ENCODE results near the gene SLC38A10. TPM values are rescaled to one million over a fixed set of nuclear protein-coding genes. Genes with fewer than 3 reads are reported as not detected.

Gene SLC38A10
- total and polyA plus RNA-seq, 4 experiments from 2014 or later: 49.0 to 113 (median 90.7) TPM

DNA sequence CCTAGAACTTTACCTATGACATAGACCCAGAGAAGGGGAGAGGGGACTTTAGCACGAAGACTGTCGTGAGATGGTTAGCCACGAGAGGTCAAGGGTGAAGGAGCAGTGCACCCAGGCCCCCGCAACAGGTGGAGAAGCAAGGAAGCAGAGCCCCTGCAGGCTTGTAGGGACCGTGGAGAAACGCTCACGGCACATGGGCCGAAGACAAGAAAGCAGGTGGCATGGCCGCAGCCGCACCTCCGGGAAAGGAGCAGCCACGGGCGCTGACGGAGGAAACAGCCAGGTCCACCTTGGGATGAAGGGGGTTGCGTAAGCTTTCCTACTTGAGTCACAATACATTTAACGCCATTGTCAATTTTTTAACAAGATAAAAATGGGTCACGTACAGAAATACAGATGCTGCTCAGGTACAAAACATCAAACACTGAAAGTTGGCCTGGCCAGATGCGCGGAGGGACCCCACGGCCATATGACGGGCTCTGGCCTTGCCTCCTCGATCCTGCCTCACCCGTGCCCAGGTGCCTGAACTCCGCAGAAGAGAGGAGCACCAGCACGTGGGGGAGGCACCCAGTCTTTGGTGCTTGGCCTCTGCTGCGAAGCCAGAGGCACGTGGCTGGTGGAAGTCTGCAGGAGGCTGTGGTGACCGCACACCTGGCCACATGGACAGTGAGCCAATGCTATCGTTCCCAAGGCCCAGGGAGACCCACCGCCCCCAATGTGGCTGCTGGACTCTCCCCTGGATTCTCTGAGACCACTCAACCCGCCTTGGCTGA, 21.2 kb downstream of the SLC38A10 start:
- ChIA-PET POLR2A (ENCODE audit: partially characterized antibody) (no interaction called here), CTCF (ENCODE audit: partially characterized antibody) (no interaction called here)
- DNase-seq: no peak
- Mint-ChIP-seq H3K27ac (peak overlapping the region in 1 of 7 donors; percentile 3), H3K4me3 (peak overlapping the region in 1 of 8 donors; percentile 41), H3K36me3 (peaks cover 21 to 59% of the 10 kb centered on the region in 2 donors), H3K4me1 (peaks cover 0 to 14% (median 5%) of the 10 kb centered on the region in 4 donors), H3K27me3 (no peaks in the 10 kb centered on the region), H3K9me3 (no peaks in the 10 kb centered on the region)
- Histone ChIP-seq H3K27ac (ENCODE audit: low read depth, low read length) (no peak overlapping the region), H3K27me3 (ENCODE audit: insufficient read depth, low read length) (no peaks in the 10 kb centered on the region), H3K9me3 (ENCODE audit: control insufficient read depth in 1 of 2, low read length in 2 of 2) (no peaks in the 10 kb centered on the region), H3K4me3 (ENCODE audit: low read length in 2 of 2) (no peak overlapping the region), H3K4me1 (ENCODE audit: insufficient read depth, low read length) (no peaks in the 10 kb centered on the region), H3K36me3 (ENCODE audit: insufficient read depth, low read length) (peaks cover 76% of the 10 kb centered on the region)
- intact Hi-C loops (cut with micrococcal nuclease): no loop called here

- H3K9me3 ChIP-seq (ENCODE audit: control insufficient read depth in 1 of 2, low read length in 2 of 2): no peaks in the 10 kb centered on the region
- no peak overlapping the region for H3K4me3 ChIP-seq (ENCODE audit: low read length in 2 of 2)
- H3K4me1 ChIP-seq (ENCODE audit: insufficient read depth, low read length): no peaks in the 10 kb centered on the region
- CTCF ChIA-PET (ENCODE audit: partially characterized antibody): no interaction called here
- POLR2A ChIA-PET (ENCODE audit: partially characterized antibody): no interaction called here
- H3K36me3 ChIP-seq (ENCODE audit: insufficient read depth, low read length): peaks cover 75% of the 10 kb centered on the region
- intact Hi-C loops (cut with micrococcal nuclease): no loop called here
- Mint-ChIP-seq H3K27me3 (no peaks in the 10 kb centered on the region), H3K4me3 (peak overlapping the region in 3 of 8 donors; percentile 46 to 73 (median 53)), H3K9me3 (no peaks in the 10 kb centered on the region), H3K36me3 (peaks cover 30 to 64% of the 10 kb centered on the region in 2 donors), H3K4me1 (peaks cover 0 to 17% (median 6%) of the 10 kb centered on the region in 4 donors), H3K27ac (peak overlapping the region in 5 of 7 donors; percentile 52 to 88 (median 70))
- DNase-seq: no peak
- no peaks in the 10 kb centered on the region for H3K27me3 ChIP-seq (ENCODE audit: insufficient read depth, low read length)
- no peak overlapping the region for H3K27ac ChIP-seq (ENCODE audit: low read depth, low read length)
These were observed 22.5 kb downstream of the SLC38A10 start for GRCh38 chr17:81272616-81273015.

DNA sequence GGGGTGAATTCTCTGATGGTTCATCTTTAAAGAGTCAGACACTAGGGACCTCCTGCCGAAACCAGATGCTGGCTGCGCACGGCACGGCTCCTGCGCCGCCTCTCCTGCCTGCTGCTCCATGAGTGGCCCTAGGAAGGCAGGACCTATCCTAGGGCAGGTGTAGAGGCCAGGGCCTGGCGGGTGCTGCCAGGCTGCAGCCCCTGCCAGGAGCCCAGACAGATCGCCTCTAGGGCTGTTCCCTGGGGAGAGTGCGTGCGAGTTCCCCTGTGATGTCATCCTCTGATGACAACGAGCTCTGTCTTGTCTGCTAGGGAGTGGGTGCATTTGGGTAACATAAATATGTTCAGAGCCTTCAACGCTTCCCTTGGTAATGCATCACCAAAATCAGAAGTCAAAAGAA, 23.9 kb downstream of the SLC38A10 start:
- Mint-ChIP-seq H3K27ac (no peak overlapping the region), H3K36me3 (peaks cover 38 to 64% of the 10 kb centered on the region in 2 donors)
- CTCF ChIA-PET (ENCODE audit: partially characterized antibody): no interaction called here

DNA sequence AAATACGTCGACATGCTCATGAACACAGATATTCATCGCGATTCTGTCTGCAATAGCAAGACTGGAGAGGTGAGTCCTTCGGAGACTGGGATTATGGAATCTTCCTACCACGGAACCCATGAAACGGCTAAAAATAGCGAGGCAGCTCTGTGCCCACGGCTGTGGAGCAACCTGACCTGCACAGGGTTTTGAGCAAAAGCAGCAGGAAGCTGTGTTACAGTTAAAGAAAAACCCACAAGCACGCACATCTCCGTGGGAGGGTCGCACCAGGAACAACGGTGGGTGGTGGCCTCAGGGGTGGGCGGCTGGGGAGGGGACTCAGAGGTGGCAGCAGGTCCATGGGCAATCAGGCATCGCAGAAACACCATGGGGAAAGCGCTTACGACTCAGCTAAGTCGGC, 24.8 kb downstream of the SLC38A10 start:
- Mint-ChIP-seq H3K4me1 (peaks cover 0 to 19% (median 8%) of the 10 kb centered on the region in 4 donors), H3K9me3 (no peaks in the 10 kb centered on the region), H3K4me3 (no peak overlapping the region), H3K36me3 (peaks cover 38 to 68% of the 10 kb centered on the region in 2 donors), H3K27ac (peak overlapping the region in 1 of 7 donors; percentile 48), H3K27me3 (no peaks in the 10 kb centered on the region)
- Histone ChIP-seq H3K4me3 (ENCODE audit: low read length in 2 of 2) (no peak overlapping the region), H3K4me1 (ENCODE audit: insufficient read depth, low read length) (no peaks in the 10 kb centered on the region), H3K27me3 (ENCODE audit: insufficient read depth, low read length) (no peaks in the 10 kb centered on the region), H3K36me3 (ENCODE audit: insufficient read depth, low read length) (peaks cover 72% of the 10 kb centered on the region), H3K9me3 (ENCODE audit: control insufficient read depth in 1 of 2, low read length in 2 of 2) (no peaks in the 10 kb centered on the region), H3K27ac (ENCODE audit: low read depth, low read length) (no peak overlapping the region)
- intact Hi-C loops (cut with micrococcal nuclease): no loop called here
- ChIA-PET POLR2A (ENCODE audit: partially characterized antibody) (no interaction called here), CTCF (ENCODE audit: partially characterized antibody) (no interaction called here)
- no peak for DNase-seq

More for the DNA sequence above, 23.9 kb downstream of the SLC38A10 start:
- Histone ChIP-seq H3K36me3 (ENCODE audit: insufficient read depth, low read length) (peaks cover 71% of the 10 kb centered on the region), H3K27me3 (ENCODE audit: insufficient read depth, low read length) (no peaks in the 10 kb centered on the region), H3K4me1 (ENCODE audit: insufficient read depth, low read length) (no peaks in the 10 kb centered on the region), H3K9me3 (ENCODE audit: control insufficient read depth in 1 of 2, low read length in 2 of 2) (no peaks in the 10 kb centered on the region), H3K27ac (ENCODE audit: low read depth, low read length) (no peak overlapping the region), H3K4me3 (ENCODE audit: low read length in 2 of 2) (no peak overlapping the region)
- Mint-ChIP-seq H3K9me3 (no peaks in the 10 kb centered on the region), H3K27me3 (no peaks in the 10 kb centered on the region), H3K4me1 (peaks cover 0 to 19% (median 8%) of the 10 kb centered on the region in 4 donors), H3K4me3 (no peak overlapping the region)
- intact Hi-C loops (cut with micrococcal nuclease): no loop called here
- POLR2A ChIA-PET (ENCODE audit: partially characterized antibody): no interaction called here
- DNase-seq: no peak

- H3K4me3 Mint-ChIP-seq: no peak overlapping the region
- Histone ChIP-seq H3K36me3 (ENCODE audit: insufficient read depth, low read length) (peaks cover 57% of the 10 kb centered on the region), H3K4me1 (ENCODE audit: insufficient read depth, low read length) (no peaks in the 10 kb centered on the region), H3K4me3 (ENCODE audit: low read length in 2 of 2) (no peak overlapping the region), H3K27ac (ENCODE audit: low read depth, low read length) (no peak overlapping the region), H3K9me3 (ENCODE audit: control insufficient read depth in 1 of 2, low read length in 2 of 2) (no peaks in the 10 kb centered on the region), H3K27me3 (ENCODE audit: insufficient read depth, low read length) (no peaks in the 10 kb centered on the region)
- CTCF ChIA-PET (ENCODE audit: partially characterized antibody): no interaction called here
- no peaks in the 10 kb centered on the region for H3K27me3 Mint-ChIP-seq
- H3K36me3 Mint-ChIP-seq: peaks cover 29 to 60% of the 10 kb centered on the region in 2 donors
- intact Hi-C loops (cut with micrococcal nuclease): no loop called here
- peak overlapping the region in 4 of 7 donors; percentile 5 to 54 (median 26) for H3K27ac Mint-ChIP-seq
- no peaks in the 10 kb centered on the region for H3K9me3 Mint-ChIP-seq
- H3K4me1 Mint-ChIP-seq: peaks cover 0 to 13% (median 5%) of the 10 kb centered on the region in 4 donors
- no peak for DNase-seq
- POLR2A ChIA-PET (ENCODE audit: partially characterized antibody): no interaction called here
These were observed 27.6 kb downstream of the SLC38A10 start for GRCh38 chr17:81267390-81268067.

DNA sequence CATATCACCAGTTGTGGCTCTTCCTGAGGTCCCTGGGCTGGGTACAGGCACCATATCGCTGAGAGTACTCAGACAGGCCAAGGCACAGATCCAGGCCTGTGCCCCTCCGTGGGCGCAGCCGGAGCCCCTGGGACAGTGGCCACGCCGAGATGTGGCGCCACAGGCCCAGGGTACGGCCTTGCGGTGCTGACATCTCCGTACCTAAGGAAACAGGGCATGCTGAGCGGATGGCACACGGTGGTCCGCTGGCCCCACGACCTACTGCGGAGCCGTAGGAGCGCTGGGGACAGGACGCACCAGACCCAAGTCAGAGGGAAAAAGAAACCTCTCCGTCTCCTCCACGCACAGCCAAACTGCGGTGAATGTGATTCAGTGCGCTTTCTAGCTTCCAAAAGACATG, 29.5 kb downstream of the SLC38A10 start:
- DNase-seq: no peak
- H3K9me3 ChIP-seq (ENCODE audit: control insufficient read depth in 1 of 2, low read length in 2 of 2): no peaks in the 10 kb centered on the region
- H3K27ac Mint-ChIP-seq: no peak overlapping the region
- CTCF ChIA-PET (ENCODE audit: partially characterized antibody): no interaction called here
- H3K4me1 ChIP-seq (ENCODE audit: insufficient read depth, low read length): no peaks in the 10 kb centered on the region
- peaks cover 25 to 59% of the 10 kb centered on the region in 2 donors for H3K36me3 Mint-ChIP-seq
- intact Hi-C loops (cut with micrococcal nuclease): no loop called here
- no peak overlapping the region for H3K4me3 Mint-ChIP-seq
- no peaks in the 10 kb centered on the region for H3K9me3 Mint-ChIP-seq
- H3K27me3 Mint-ChIP-seq: no peaks in the 10 kb centered on the region
- H3K4me1 Mint-ChIP-seq: peaks cover 0 to 12% (median 5%) of the 10 kb centered on the region in 4 donors
- POLR2A ChIA-PET (ENCODE audit: partially characterized antibody): no interaction called here
- H3K4me3 ChIP-seq (ENCODE audit: low read length in 2 of 2): no peak overlapping the region
- H3K27me3 ChIP-seq (ENCODE audit: insufficient read depth, low read length): no peaks in the 10 kb centered on the region
- H3K36me3 ChIP-seq (ENCODE audit: insufficient read depth, low read length): peaks cover 53% of the 10 kb centered on the region
- H3K27ac ChIP-seq (ENCODE audit: low read depth, low read length): no peak overlapping the region

DNA sequence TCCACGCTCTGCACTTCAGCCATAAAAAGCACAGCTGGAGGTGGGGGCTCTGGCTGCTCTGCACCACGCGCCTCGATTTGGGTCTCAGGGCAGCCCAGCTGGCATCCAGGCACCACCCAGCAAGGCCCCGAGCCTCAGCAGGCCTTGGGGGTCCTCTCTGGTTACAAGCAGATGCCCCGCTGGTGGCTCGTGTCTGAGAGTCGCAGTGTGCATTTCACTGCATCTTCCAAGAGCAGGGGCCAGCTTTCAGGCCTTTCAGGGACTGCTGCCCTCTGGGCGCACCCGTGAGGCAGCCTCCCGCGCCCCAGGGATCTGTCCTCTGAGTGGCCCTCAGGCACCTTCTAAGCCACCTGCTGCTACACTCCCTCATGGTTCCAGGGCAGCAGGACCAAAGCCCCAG, 30.5 kb downstream of the SLC38A10 start:
- no peak for DNase-seq
- CTCF ChIA-PET (ENCODE audit: partially characterized antibody): no interaction called here
- H3K27me3 Mint-ChIP-seq: no peaks in the 10 kb centered on the region
- no peaks in the 10 kb centered on the region for H3K4me1 ChIP-seq (ENCODE audit: insufficient read depth, low read length)
- no peak overlapping the region for H3K4me3 Mint-ChIP-seq
- no peaks in the 10 kb centered on the region for H3K27me3 ChIP-seq (ENCODE audit: insufficient read depth, low read length)
- H3K36me3 Mint-ChIP-seq: peaks cover 25 to 59% of the 10 kb centered on the region in 2 donors
- H3K4me3 ChIP-seq (ENCODE audit: low read length in 2 of 2): no peak overlapping the region
- no peak overlapping the region for H3K27ac Mint-ChIP-seq
- H3K9me3 ChIP-seq (ENCODE audit: control insufficient read depth in 1 of 2, low read length in 2 of 2): no peaks in the 10 kb centered on the region
- H3K36me3 ChIP-seq (ENCODE audit: insufficient read depth, low read length): peaks cover 52% of the 10 kb centered on the region
- POLR2A ChIA-PET (ENCODE audit: partially characterized antibody): no interaction called here
- peaks cover 0 to 12% (median 5%) of the 10 kb centered on the region in 4 donors for H3K4me1 Mint-ChIP-seq
- no peaks in the 10 kb centered on the region for H3K9me3 Mint-ChIP-seq
- intact Hi-C loops (cut with micrococcal nuclease): no loop called here
- H3K27ac ChIP-seq (ENCODE audit: low read depth, low read length): no peak overlapping the region
